ENCODE results near the gene LMF1.

LMF1 gene

GRCh38 chr16:939941-940340 is 30.8 kb downstream of the LMF1 start:
- TF ChIP-seq, protein P1, sequence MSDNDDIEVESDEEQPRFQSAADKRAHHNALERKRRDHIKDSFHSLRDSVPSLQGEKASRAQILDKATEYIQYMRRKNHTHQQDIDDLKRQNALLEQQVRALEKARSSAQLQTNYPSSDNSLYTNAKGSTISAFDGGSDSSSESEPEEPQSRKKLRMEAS (IDR thresholded peaks at IDR 0.05; ENCODE audit: low read depth, low read length): no peak
- TF ChIP-seq, protein P2, sequence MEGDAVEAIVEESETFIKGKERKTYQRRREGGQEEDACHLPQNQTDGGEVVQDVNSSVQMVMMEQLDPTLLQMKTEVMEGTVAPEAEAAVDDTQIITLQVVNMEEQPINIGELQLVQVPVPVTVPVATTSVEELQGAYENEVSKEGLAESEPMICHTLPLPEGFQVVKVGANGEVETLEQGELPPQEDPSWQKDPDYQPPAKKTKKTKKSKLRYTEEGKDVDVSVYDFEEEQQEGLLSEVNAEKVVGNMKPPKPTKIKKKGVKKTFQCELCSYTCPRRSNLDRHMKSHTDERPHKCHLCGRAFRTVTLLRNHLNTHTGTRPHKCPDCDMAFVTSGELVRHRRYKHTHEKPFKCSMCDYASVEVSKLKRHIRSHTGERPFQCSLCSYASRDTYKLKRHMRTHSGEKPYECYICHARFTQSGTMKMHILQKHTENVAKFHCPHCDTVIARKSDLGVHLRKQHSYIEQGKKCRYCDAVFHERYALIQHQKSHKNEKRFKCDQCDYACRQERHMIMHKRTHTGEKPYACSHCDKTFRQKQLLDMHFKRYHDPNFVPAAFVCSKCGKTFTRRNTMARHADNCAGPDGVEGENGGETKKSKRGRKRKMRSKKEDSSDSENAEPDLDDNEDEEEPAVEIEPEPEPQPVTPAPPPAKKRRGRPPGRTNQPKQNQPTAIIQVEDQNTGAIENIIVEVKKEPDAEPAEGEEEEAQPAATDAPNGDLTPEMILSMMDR (IDR thresholded peaks at IDR 0.05; ENCODE audit: low read depth, low read length): no peak
- TF ChIP-seq POLR2A (IDR thresholded peaks at IDR 0.05; ENCODE audit: extremely low read depth, insufficient read length) (no peak), MYC (IDR thresholded peaks at IDR 0.05; ENCODE audit: low read depth, low read length) (no peak)
- no peak for DNase-seq (ENCODE audit: low read depth)
- no peak overlapping the region for H3K4me3 ChIP-seq (ENCODE audit: low read depth, low read length)

GRCh38 chr16:939311-939710 is 31.5 kb downstream of the LMF1 start:
- no peak overlapping the region for H3K4me3 ChIP-seq (ENCODE audit: low read depth, low read length)
- DNase-seq (ENCODE audit: low read depth): no peak
- no peak for TF ChIP-seq POLR2A (IDR thresholded peaks at IDR 0.05; ENCODE audit: extremely low read depth, insufficient read length)
- TF ChIP-seq, protein P2 (IDR thresholded peaks at IDR 0.05; ENCODE audit: low read depth, low read length): no peak
- TF ChIP-seq, protein P1 (IDR thresholded peaks at IDR 0.05; ENCODE audit: low read depth, low read length): no peak
- no peak for TF ChIP-seq MYC (IDR thresholded peaks at IDR 0.05; ENCODE audit: low read depth, low read length)

- DNase-seq (ENCODE audit: low read depth): no peak
- TF ChIP-seq POLR2A (IDR thresholded peaks at IDR 0.05; ENCODE audit: extremely low read depth, insufficient read length) (no peak), MYC (IDR thresholded peaks at IDR 0.05; ENCODE audit: low read depth, low read length) (no peak)
- TF ChIP-seq, protein P2 (IDR thresholded peaks at IDR 0.05; ENCODE audit: low read depth, low read length): no peak
- TF ChIP-seq, protein P1 (IDR thresholded peaks at IDR 0.05; ENCODE audit: low read depth, low read length): no peak
- no peak overlapping the region for H3K4me3 ChIP-seq (ENCODE audit: low read depth, low read length)
Measured at GRCh38 chr16:938752-939151, 32.0 kb downstream of the LMF1 start.

- no peak for DNase-seq (ENCODE audit: low read depth)
- H3K4me3 ChIP-seq (ENCODE audit: low read depth, low read length): no peak overlapping the region
- TF ChIP-seq, protein P1 (IDR thresholded peaks at IDR 0.05; ENCODE audit: low read depth, low read length): no peak
- TF ChIP-seq, protein P2 (IDR thresholded peaks at IDR 0.05; ENCODE audit: low read depth, low read length): no peak
- no peak for TF ChIP-seq POLR2A (IDR thresholded peaks at IDR 0.05; ENCODE audit: extremely low read depth, insufficient read length)
- no peak for TF ChIP-seq MYC (IDR thresholded peaks at IDR 0.05; ENCODE audit: low read depth, low read length)
Measured at GRCh38 chr16:938136-938535, 32.6 kb downstream of the LMF1 start.

DNA sequence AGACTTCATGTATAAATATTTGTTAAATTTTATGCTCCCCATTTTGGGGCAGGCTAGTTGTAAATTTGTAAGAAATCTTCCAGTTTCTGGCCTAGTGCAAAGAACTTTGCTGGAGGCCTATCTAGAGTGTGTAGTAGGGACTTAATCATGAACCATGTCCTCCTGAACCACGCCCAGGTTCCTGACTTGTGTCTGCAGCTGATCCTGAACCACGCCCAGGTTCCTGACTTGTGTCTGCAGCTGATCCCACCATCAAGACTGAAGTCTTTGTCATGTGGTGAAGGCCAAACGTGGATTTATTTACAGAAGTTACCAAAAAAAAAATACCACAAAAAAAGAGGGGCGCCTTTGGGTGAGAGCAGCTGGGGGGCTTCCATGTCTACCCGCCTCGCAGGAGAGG is 33.1 kb downstream of the LMF1 start:
- no peak for TF ChIP-seq MYC (IDR thresholded peaks at IDR 0.05; ENCODE audit: low read depth, low read length)
- no peak for TF ChIP-seq POLR2A (IDR thresholded peaks at IDR 0.05; ENCODE audit: extremely low read depth, insufficient read length)
- TF ChIP-seq, protein P2 (IDR thresholded peaks at IDR 0.05; ENCODE audit: low read depth, low read length): no peak
- TF ChIP-seq, protein P1 (IDR thresholded peaks at IDR 0.05; ENCODE audit: low read depth, low read length): no peak
- no peak for DNase-seq (ENCODE audit: low read depth)

GRCh38 chr16:937311-937710 is 33.5 kb downstream of the LMF1 start:
- H3K4me3 ChIP-seq (ENCODE audit: low read depth, low read length): no peak overlapping the region
- TF ChIP-seq, protein P1 (IDR thresholded peaks at IDR 0.05; ENCODE audit: low read depth, low read length): no peak
- no peak for TF ChIP-seq MYC (IDR thresholded peaks at IDR 0.05; ENCODE audit: low read depth, low read length)
- TF ChIP-seq, protein P2 (IDR thresholded peaks at IDR 0.05; ENCODE audit: low read depth, low read length): no peak
- no peak for TF ChIP-seq POLR2A (IDR thresholded peaks at IDR 0.05; ENCODE audit: extremely low read depth, insufficient read length)
- no peak for DNase-seq (ENCODE audit: low read depth)

More for the DNA sequence above, 33.1 kb downstream of the LMF1 start:
- no peak overlapping the region for H3K4me3 ChIP-seq (ENCODE audit: low read depth, low read length)
